Right lobe of liver (tissue), 6 donors: ENCODE results near the gene GREB1. TPM values are rescaled to one million over a fixed set of nuclear protein-coding genes. Genes with fewer than 3 reads are reported as not detected.

Experiments
- ATAC-seq, 4 donors: fragments of 200-7000 bp; cut with Tn5 transposase; one replicate each; pipeline ENCODE4 v1.9.1; 2020; ENCODE audit warnings: mild to moderate bottlenecking in 4 of 4, moderate library complexity in 4 of 4
- DNase-seq, 3 donors: peaks; one replicate each; pipeline ENCODE4 v3.0.0-alpha.2; 2020
- H3K27ac ChIP-seq, 3 donors: fragments of 200-600 bp; one replicate each; pipeline ENCODE4 v1.8.0; 2022
- H3K27me3 ChIP-seq, 2 donors: fragments of 200-600 bp; one replicate each; pipeline ENCODE4 v1.8.0; 2022
- H3K36me3 ChIP-seq, 4 donors: fragments of 200-600 bp; sonication (generic) in 1 of 4; one replicate each; pipeline versions ENCODE4 v1.5.1 to v1.8.0; 2017 to 2022; ENCODE audit warnings: control low read depth in 1 of 4
- H3K4me1 ChIP-seq, 4 donors: fragments of 200-600 bp; sonication (generic) in 1 of 4; one replicate each; pipeline versions ENCODE4 v1.5.1 to v1.8.0; 2017 to 2022; ENCODE audit warnings: control low read depth in 1 of 4
- H3K4me3 ChIP-seq, 3 donors: fragments of 200-600 bp; one replicate each; pipeline ENCODE4 v1.8.0; 2022
- H3K9me3 ChIP-seq, 4 donors: fragments of 200-600 bp; sonication (generic) in 1 of 4; one replicate each; pipeline versions ENCODE4 v1.5.1 to v1.8.0; 2017 to 2022; ENCODE audit warnings: control low read depth in 1 of 4
- POLR2A ChIP-seq: fragments of 450-650 bp; IDR thresholded peaks from one replicate; pipeline ENCODE4 v1.6.1; 2017; ENCODE audit warnings: antibody characterized with exemption, mild to moderate bottlenecking
- WGBS: methylation state at CpG from one replicate; pipeline ENCODE4 v1.1.6; 2018; ENCODE audit warnings: low coverage, low lambda C conversion rate; ENCODE audit not compliant: insufficient coverage; ENCODE audit errors: missing lambda C conversion rate; 5-methylcytosine and 5-hydroxymethylcytosine counted together
- intact Hi-C, 2 donors: fragments of 100-400 bp; cut with DNase I; formaldehyde crosslinking; loops; one replicate each; pipeline versions ENCODE4 v1.11.2 to v1.14.1; 2022
- total RNA-seq, 6 experiments: library from RNA; depleted of rRNA in 2 of 6; stranded (reverse); fragments of >200 nt in 2 of 6; fragmentation: NEBNext Ultra II Directional in 3 of 6; extraction: Animal tissue kit (Norgen Biotek cat#: 25700) in 3 of 6; gene quantifications; one replicate each; pipeline versions ENCODE4 v1.1.0 to v1.2.4, GENCODE V29; 2016 to 2023
- TF ChIP-seq, protein P1 (sequence below), 4 donors: fragments of 200-600 bp in 3 of 4; fragments of 450-650 bp in 1 of 4; IDR thresholded peaks; one replicate each; pipeline versions ENCODE4 v1.5.1 to v1.8.0; 2016 to 2022; ENCODE audit warnings: antibody characterized with exemption in 4 of 4, mild to moderate bottlenecking in 2 of 4
- donor health status: DM: no; HTN: yes; CAD: no.
- donor health status: DM: no; HTN: no; CAD: no.
- donor health status: DM: no; HTN: no; CAD: no.
- donor health status: DM: no; HTN: yes; CAD: no.
- donor health status: DM: no; HTN: yes; CAD: no.

Gene GREB1
- total RNA-seq, 6 experiments from 2014 or later, result 1.6 to 19.5 (median 6.5) TPM

GRCh38 chr2:11647834-11648600, 114.2 kb downstream of the GREB1 start:
- Histone ChIP-seq H3K4me3 (no peak overlapping the region), H3K36me3 (no peaks in the 10 kb centered on the region), H3K27ac (no peak overlapping the region), H3K27me3 (no peaks in the 10 kb centered on the region), H3K9me3 (no peaks in the 10 kb centered on the region), H3K4me1 (no peaks in the 10 kb centered on the region)
- intact Hi-C loops, result no loop called here
- no peak for DNase-seq
- TF ChIP-seq POLR2A, result no peak
- TF ChIP-seq, protein P1, sequence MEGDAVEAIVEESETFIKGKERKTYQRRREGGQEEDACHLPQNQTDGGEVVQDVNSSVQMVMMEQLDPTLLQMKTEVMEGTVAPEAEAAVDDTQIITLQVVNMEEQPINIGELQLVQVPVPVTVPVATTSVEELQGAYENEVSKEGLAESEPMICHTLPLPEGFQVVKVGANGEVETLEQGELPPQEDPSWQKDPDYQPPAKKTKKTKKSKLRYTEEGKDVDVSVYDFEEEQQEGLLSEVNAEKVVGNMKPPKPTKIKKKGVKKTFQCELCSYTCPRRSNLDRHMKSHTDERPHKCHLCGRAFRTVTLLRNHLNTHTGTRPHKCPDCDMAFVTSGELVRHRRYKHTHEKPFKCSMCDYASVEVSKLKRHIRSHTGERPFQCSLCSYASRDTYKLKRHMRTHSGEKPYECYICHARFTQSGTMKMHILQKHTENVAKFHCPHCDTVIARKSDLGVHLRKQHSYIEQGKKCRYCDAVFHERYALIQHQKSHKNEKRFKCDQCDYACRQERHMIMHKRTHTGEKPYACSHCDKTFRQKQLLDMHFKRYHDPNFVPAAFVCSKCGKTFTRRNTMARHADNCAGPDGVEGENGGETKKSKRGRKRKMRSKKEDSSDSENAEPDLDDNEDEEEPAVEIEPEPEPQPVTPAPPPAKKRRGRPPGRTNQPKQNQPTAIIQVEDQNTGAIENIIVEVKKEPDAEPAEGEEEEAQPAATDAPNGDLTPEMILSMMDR (IDR thresholded peaks at IDR 0.05), result peak in 1 of 4 donors; percentile 5
- ATAC-seq, result peak in 1 of 4 donors; percentile 31
- WGBS, result 65% methylated on average over 7 of the region's 7 CpGs

- TF ChIP-seq, protein P1 (IDR thresholded peaks at IDR 0.05), result no peak
- no peak for TF ChIP-seq POLR2A
- ATAC-seq (no peak), DNase-seq (no peak)
- Histone ChIP-seq H3K27me3 (no peaks in the 10 kb centered on the region), H3K4me3 (no peak overlapping the region), H3K9me3 (no peaks in the 10 kb centered on the region), H3K4me1 (no peaks in the 10 kb centered on the region), H3K27ac (no peak overlapping the region), H3K36me3 (no peaks in the 10 kb centered on the region)
- 63% methylated on average over 2 of the region's 2 CpGs for WGBS
- intact Hi-C loops, result no loop called here
Measured at GRCh38 chr2:11649093-11649492, 115.2 kb downstream of the GREB1 start.

DNA sequence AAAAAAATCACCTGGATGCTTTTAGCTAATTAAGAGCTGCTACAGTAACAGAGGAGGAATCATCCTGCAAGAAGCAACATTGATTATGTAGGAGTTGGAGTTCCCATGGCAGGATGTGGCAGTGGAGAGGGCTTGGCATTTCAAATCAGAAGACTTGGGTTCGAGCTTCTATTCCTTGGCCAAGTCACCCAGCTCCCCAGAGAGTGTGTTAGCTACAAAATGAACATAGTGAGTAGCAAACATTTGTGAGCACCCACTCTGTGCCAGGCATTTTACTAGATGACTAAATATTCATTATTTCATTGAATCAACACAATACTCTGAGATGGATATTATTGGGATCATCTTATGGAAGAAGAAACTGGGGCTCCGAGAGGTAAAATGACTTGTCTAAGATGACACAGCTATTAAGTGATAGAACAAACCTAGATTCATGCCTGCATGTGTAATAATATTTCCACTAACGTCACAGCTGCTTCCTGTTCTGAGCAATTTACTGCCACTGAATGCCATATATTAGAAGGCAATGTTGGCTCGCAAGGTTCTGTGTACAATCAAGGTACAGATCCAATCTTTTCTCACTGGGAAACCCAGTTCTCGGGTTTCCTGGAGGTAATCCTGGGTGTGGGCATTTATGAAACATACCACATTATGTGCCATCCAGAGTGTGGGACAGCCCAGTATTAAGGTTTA, 118.2 kb downstream of the GREB1 start:
- WGBS, result 60% methylated on average over 5 of the region's 5 CpGs
- DNase-seq (no peak), ATAC-seq (no peak)
- no peaks in the 10 kb centered on the region for H3K27me3 ChIP-seq
- no peaks in the 10 kb centered on the region for H3K36me3 ChIP-seq
- TF ChIP-seq, protein P1 (IDR thresholded peaks at IDR 0.05), result no peak
- no peak for TF ChIP-seq POLR2A
- intact Hi-C loops, result no loop called here
- H3K4me3 ChIP-seq, result no peak overlapping the region
- H3K4me1 ChIP-seq, result no peaks in the 10 kb centered on the region
- H3K9me3 ChIP-seq, result no peaks in the 10 kb centered on the region
- no peak overlapping the region for H3K27ac ChIP-seq

DNA sequence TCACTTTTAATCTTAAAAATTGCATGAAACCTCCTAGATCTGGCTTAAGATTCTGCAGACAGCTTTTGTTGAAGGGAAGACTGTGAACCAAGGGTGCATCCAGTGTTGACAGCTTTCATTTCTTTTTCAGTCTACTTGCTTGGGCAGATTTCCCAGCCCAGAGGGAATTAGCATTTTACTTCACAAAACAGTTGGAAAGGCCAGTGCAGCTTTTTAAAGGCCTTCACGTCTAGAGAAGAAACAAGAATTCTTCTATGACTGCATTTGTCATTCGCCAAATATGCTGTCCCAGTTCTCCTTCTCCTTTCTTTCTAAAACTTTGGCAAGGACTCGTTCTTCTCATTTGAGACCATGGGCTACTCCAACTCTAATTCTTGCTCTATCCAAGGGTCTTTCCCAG, 118.7 kb downstream of the GREB1 start:
- TF ChIP-seq POLR2A, result no peak
- TF ChIP-seq, protein P1 (IDR thresholded peaks at IDR 0.05), result no peak
- Histone ChIP-seq H3K4me3 (no peak overlapping the region), H3K27me3 (no peaks in the 10 kb centered on the region), H3K9me3 (no peaks in the 10 kb centered on the region), H3K36me3 (no peaks in the 10 kb centered on the region), H3K4me1 (no peaks in the 10 kb centered on the region), H3K27ac (no peak overlapping the region)
- intact Hi-C loops, result no loop called here
- WGBS, result 45% methylated on average over 3 of the region's 3 CpGs
- DNase-seq (no peak), ATAC-seq (no peak)
